ENCODE results near the gene NUDT9.

The NUDT9 gene

DNA sequence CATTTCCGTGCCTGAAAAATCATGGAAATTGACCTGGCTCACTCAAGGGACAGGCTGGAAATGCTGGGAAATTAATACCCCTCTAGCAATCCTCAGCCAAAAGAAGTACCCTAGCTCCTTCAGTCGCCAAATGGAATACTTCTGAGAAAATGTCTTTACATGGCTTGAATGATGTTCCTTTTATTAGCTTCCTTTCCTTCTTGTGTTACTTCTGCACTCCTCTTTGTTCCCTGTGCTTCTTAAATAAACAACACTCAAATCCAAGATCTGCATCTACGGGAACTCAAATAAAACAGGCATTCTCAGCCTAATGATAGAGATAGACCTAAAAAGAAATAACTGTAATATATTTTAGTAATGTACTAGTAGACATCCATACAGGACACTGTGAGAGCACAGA, 70.7 kb downstream of the NUDT9 start:
- DNase-seq (ENCODE audit: extremely low read depth, insufficient read length), result no peak
- Histone ChIP-seq H3K27me3 (replicated peaks; ENCODE audit: control insufficient read depth, insufficient read depth, low read length) (no peaks in the 10 kb centered on the region), H3K36me3 (ENCODE audit: control insufficient read depth, insufficient read depth, low read length) (no peaks in the 10 kb centered on the region), H3K4me3 (replicated peaks; ENCODE audit: low read depth, low read length) (no peak overlapping the region)
- TF ChIP-seq, protein P1, sequence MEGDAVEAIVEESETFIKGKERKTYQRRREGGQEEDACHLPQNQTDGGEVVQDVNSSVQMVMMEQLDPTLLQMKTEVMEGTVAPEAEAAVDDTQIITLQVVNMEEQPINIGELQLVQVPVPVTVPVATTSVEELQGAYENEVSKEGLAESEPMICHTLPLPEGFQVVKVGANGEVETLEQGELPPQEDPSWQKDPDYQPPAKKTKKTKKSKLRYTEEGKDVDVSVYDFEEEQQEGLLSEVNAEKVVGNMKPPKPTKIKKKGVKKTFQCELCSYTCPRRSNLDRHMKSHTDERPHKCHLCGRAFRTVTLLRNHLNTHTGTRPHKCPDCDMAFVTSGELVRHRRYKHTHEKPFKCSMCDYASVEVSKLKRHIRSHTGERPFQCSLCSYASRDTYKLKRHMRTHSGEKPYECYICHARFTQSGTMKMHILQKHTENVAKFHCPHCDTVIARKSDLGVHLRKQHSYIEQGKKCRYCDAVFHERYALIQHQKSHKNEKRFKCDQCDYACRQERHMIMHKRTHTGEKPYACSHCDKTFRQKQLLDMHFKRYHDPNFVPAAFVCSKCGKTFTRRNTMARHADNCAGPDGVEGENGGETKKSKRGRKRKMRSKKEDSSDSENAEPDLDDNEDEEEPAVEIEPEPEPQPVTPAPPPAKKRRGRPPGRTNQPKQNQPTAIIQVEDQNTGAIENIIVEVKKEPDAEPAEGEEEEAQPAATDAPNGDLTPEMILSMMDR (IDR thresholded peaks at IDR 0.05; ENCODE audit: insufficient read depth, low read length, poor library complexity, severe bottlenecking), result no peak

DNA sequence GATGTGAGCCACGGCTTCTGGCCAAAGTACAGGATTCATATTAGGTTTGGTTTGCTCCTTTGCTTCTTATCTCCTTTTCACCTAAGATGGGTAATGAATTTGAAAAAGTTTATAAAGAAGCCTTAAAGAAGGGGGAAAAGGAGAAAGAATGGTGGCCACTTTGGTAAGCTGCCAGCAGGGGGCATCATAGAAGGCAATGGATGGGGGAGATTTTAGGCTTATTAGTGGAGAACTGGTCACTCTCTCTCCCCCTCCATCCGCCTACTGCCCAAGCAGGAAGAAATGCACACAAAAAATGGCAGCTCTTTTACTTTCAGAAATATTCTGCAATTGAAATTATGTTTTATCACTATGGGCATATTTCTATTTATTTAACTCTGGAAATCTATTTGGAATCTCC, 74.8 kb downstream of the NUDT9 start:
- H3K27me3 ChIP-seq (replicated peaks; ENCODE audit: control insufficient read depth, insufficient read depth, low read length), result no peaks in the 10 kb centered on the region
- H3K36me3 ChIP-seq (ENCODE audit: control insufficient read depth, insufficient read depth, low read length), result no peaks in the 10 kb centered on the region
- no peak for DNase-seq (ENCODE audit: extremely low read depth, insufficient read length)
- no peak overlapping the region for H3K4me3 ChIP-seq (replicated peaks; ENCODE audit: low read depth, low read length)
- TF ChIP-seq, protein P1 (IDR thresholded peaks at IDR 0.05; ENCODE audit: insufficient read depth, low read length, poor library complexity, severe bottlenecking), result peak; percentile 63

DNA sequence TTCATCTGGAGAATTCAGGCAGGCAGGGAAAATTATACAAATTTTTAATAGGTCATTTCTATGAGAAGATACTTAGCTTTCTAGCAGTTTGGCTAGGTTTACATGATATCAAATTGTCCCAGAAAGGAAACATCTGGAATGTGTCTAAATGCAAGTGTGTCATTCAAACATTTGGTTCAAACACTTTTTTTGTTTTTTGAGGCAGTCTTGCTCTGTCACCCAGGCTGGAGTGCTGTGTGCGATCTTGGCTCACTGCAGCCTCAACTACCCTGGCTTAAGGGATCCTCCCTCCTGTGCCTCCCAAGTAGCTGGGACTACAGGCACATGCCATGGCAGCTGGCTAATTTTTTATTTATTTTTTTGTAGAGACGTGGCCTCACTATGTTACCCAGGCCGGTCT, 75.2 kb downstream of the NUDT9 start:
- H3K36me3 ChIP-seq (ENCODE audit: control insufficient read depth, insufficient read depth, low read length), result no peaks in the 10 kb centered on the region
- TF ChIP-seq, protein P1 (IDR thresholded peaks at IDR 0.05; ENCODE audit: insufficient read depth, low read length, poor library complexity, severe bottlenecking), result no peak
- no peak for DNase-seq (ENCODE audit: extremely low read depth, insufficient read length)
- no peaks in the 10 kb centered on the region for H3K27me3 ChIP-seq (replicated peaks; ENCODE audit: control insufficient read depth, insufficient read depth, low read length)
- no peak overlapping the region for H3K4me3 ChIP-seq (replicated peaks; ENCODE audit: low read depth, low read length)

DNA sequence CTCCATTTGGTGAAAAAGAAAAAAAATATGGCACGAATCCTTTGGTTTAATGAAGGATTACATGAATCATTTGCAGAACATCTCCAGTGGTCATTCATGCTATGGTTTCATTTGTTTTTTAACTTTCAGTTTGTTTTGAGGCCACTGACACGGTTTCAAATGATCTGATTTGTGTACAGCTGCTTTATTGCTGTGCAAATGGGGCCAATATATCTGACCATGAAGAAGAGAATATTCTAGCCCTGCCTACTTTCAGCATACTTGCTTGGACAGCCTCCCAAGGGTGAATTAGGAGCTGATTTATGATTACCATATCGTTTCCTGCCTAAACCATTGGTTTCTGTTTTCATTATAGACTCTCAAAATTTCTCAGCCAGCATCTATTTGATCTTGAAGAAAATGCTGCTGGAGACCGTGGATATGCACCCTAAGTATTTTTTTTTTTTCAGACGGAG, 76.1 kb downstream of the NUDT9 start:
- H3K27me3 ChIP-seq (replicated peaks; ENCODE audit: control insufficient read depth, insufficient read depth, low read length), result no peaks in the 10 kb centered on the region
- DNase-seq (ENCODE audit: extremely low read depth, insufficient read length), result no peak
- TF ChIP-seq, protein P1 (IDR thresholded peaks at IDR 0.05; ENCODE audit: insufficient read depth, low read length, poor library complexity, severe bottlenecking), result no peak
- H3K4me3 ChIP-seq (replicated peaks; ENCODE audit: low read depth, low read length), result no peak overlapping the region; the same call in 1 of the 2 replicates
- no peaks in the 10 kb centered on the region for H3K36me3 ChIP-seq (ENCODE audit: control insufficient read depth, insufficient read depth, low read length)

DNA sequence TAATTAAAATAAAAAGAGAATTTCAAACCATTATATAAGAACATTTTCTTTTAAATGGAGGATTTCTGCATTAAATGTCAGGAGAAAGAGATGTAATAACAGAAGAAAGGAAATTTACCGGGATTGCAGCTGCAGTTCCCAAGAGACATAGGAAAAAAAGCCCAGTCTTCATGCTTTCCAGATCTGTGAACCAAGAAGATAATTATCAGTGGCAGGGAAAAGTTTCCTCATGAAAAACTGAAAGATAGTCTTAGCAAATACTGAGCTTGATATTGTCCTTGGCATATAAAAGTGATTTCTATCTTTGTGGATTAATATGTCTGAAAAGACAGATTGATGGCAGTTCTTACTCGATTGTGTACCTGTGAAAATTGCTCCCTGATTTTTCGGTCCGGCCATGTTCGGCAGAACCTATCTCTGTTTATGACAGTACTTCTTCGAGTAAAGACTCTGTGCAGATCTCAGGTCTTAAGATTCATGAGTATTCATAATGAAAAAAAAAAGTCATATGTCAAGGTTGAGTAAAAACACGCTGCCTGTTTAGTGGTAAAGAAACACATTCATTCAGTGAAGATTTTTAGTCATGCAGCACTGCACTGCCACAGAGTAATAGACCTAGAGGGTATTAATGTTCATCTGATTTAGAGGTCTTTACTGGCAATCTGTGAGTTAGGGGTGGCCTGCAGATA, 77.2 kb downstream of the NUDT9 start:
- DNase-seq (ENCODE audit: extremely low read depth, insufficient read length), result peak; percentile 40
- TF ChIP-seq, protein P1 (IDR thresholded peaks at IDR 0.05; ENCODE audit: insufficient read depth, low read length, poor library complexity, severe bottlenecking), result no peak
- Histone ChIP-seq H3K36me3 (ENCODE audit: control insufficient read depth, insufficient read depth, low read length) (no peaks in the 10 kb centered on the region), H3K27me3 (replicated peaks; ENCODE audit: control insufficient read depth, insufficient read depth, low read length) (no peaks in the 10 kb centered on the region), H3K4me3 (replicated peaks; ENCODE audit: low read depth, low read length) (no peak overlapping the region; the same call in 1 of the 2 replicates)

DNA sequence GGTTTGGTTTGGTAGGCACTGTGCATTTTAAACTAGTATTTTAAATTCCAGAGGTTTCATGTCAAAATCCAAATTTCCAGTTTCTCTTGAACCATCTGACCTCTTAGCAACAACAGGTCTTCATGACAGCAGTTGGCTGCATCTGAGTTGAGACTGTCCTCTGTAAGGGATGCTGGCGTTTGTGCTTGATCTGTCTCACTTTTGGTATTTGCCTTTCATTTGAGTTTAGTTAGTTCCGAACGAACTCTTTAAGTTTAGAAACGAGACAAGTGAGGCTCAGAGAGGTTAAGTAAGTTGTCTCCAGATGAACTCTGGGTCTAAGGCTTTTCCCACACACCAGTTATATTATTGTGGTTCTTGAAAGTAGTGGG, 77.7 kb downstream of the NUDT9 start:
- no peaks in the 10 kb centered on the region for H3K36me3 ChIP-seq (ENCODE audit: control insufficient read depth, insufficient read depth, low read length)
- H3K4me3 ChIP-seq (replicated peaks; ENCODE audit: low read depth, low read length), result no peak overlapping the region
- no peak for DNase-seq (ENCODE audit: extremely low read depth, insufficient read length)
- TF ChIP-seq, protein P1 (IDR thresholded peaks at IDR 0.05; ENCODE audit: insufficient read depth, low read length, poor library complexity, severe bottlenecking), result no peak
- H3K27me3 ChIP-seq (replicated peaks; ENCODE audit: control insufficient read depth, insufficient read depth, low read length), result no peaks in the 10 kb centered on the region
